Endodermal cell (in vitro differentiated cells): ENCODE data around the gene NTSR2. TPM values are rescaled to one million over a fixed set of nuclear protein-coding genes. Genes with fewer than 3 reads are reported as not detected.
A peak's percentile ranks its signal among the peaks of the same experiment; 100 is the strongest.

Source experiments
- DNase-seq: peaks from one replicate; pipeline ENCODE4 v3.0.0-alpha.2; 2017
- H3K27ac ChIP-seq: 2 replicates; pipeline ENCODE4 v1.5.1; 2013; ENCODE audit warnings: mild to moderate bottlenecking, low read depth, low read length, moderate library complexity
- H3K27me3 ChIP-seq: 2 replicates; pipeline ENCODE4 v1.6.1; 2013; ENCODE audit warnings: mild to moderate bottlenecking, low read length, moderate library complexity; ENCODE audit not compliant: insufficient read depth, control insufficient read depth, poor library complexity, severe bottlenecking
- H3K36me3 ChIP-seq: 2 replicates; pipeline ENCODE4 v1.7.0; 2013; ENCODE audit warnings: mild to moderate bottlenecking, low read length, moderate library complexity; ENCODE audit not compliant: control insufficient read depth, insufficient read depth
- H3K4me1 ChIP-seq: one replicate; pipeline ENCODE4 v1.7.0; 2013; ENCODE audit warnings: low read length; ENCODE audit not compliant: control insufficient read depth, insufficient read depth
- H3K4me3 ChIP-seq: 2 replicates; pipeline ENCODE4 v1.5.1; 2013; ENCODE audit warnings: mild to moderate bottlenecking, low read length, moderate library complexity
- H3K9ac ChIP-seq: 2 replicates; pipeline ENCODE4 v1.6.1; 2013; ENCODE audit warnings: mild to moderate bottlenecking, low read length, moderate library complexity; ENCODE audit not compliant: poor library complexity, severe bottlenecking; ENCODE audit errors: extremely low read depth
- H3K9me3 ChIP-seq: 2 replicates; pipeline ENCODE4 v1.6.1; 2013; ENCODE audit warnings: mild to moderate bottlenecking, low read length, moderate library complexity; ENCODE audit not compliant: control insufficient read depth
- H3K27ac Mint-ChIP-seq: 2 replicates; pipeline ENCODE4 v1.8.0; 2020; ENCODE audit warnings: mixed read lengths
- H3K27me3 Mint-ChIP-seq: 2 replicates; pipeline ENCODE4 v1.8.0; 2021; ENCODE audit warnings: mild to moderate bottlenecking, mixed read lengths; ENCODE audit not compliant: insufficient read depth
- H3K36me3 Mint-ChIP-seq: 2 replicates; pipeline ENCODE4 v1.8.0; 2020; ENCODE audit warnings: low read depth, mixed read lengths
- H3K4me1 Mint-ChIP-seq: 2 replicates; pipeline ENCODE4 v1.8.0; 2020; ENCODE audit warnings: mixed read lengths
- H3K4me3 Mint-ChIP-seq: 2 replicates; pipeline ENCODE4 v1.8.0; 2020; ENCODE audit warnings: mild to moderate bottlenecking, moderate library complexity, mixed read lengths
- H3K9me3 Mint-ChIP-seq: 2 replicates; pipeline ENCODE4 v1.8.0; 2020; ENCODE audit warnings: mild to moderate bottlenecking, mixed read lengths
- CTCF ChIP-seq: fragments of 200-600 bp; sonication (generic); conservative IDR thresholded peaks from 2 replicates; pipeline ENCODE4 v1.5.0; 2021; ENCODE audit warnings: antibody characterized with exemption, mild to moderate bottlenecking
- WGBS, 2 experiments: methylation state at CpG; one replicate each; pipeline versions ENCODE4 v1.1.5 to v1.1.7; 2013; ENCODE audit warnings: missing lambda C conversion rate in 2 of 2, mixed read lengths in 1 of 2; ENCODE audit not compliant: insufficient coverage in 1 of 2, insufficient read length in 1 of 2; 5-methylcytosine and 5-hydroxymethylcytosine counted together
- total RNA-seq, 2 donors: library from RNA; stranded (reverse); fragmentation: NEBNext Ultra II Directional in 1 of 2; extraction: Animal tissue kit (Norgen Biotek cat#: 25700) in 1 of 2; gene quantifications; 2 replicates in 1 of 2; 3 replicates in 1 of 2; pipeline ENCODE4 v1.2.1, GENCODE V29; 2021

NTSR2 gene
- total RNA-seq, 2 donors from 2014 or later: not detected

GRCh38 chr2:11695576-11695975, 25.6 kb upstream of the NTSR2 start:
- Mint-ChIP-seq H3K4me1 (peaks cover 1% of the 10 kb centered on the region), H3K4me3 (no peak overlapping the region), H3K36me3 (no peaks in the 10 kb centered on the region), H3K9me3 (no peaks in the 10 kb centered on the region), H3K27me3 (no peaks in the 10 kb centered on the region), H3K27ac (no peak overlapping the region)
- TF ChIP-seq CTCF: no peak
- H3K9ac ChIP-seq: no peak overlapping the region
- no peaks in the 10 kb centered on the region for H3K4me1 ChIP-seq
- no peaks in the 10 kb centered on the region for H3K9me3 ChIP-seq
- H3K27me3 ChIP-seq: no peaks in the 10 kb centered on the region
- H3K36me3 ChIP-seq: no peaks in the 10 kb centered on the region
- 95% methylated on average over 2 of the region's 2 CpGs; no CpG with 5 or more reads in 1 of the 2 experiments for WGBS, 2 experiments
- DNase-seq: no peak
- no peak overlapping the region for H3K4me3 ChIP-seq
- no peak overlapping the region for H3K27ac ChIP-seq

GRCh38 chr2:11692966-11693521, 23.0 kb upstream of the NTSR2 start:
- Histone ChIP-seq H3K36me3 (no peaks in the 10 kb centered on the region), H3K27me3 (no peaks in the 10 kb centered on the region), H3K4me3 (no peak overlapping the region), H3K4me1 (no peaks in the 10 kb centered on the region), H3K27ac (no peak overlapping the region), H3K9me3 (no peaks in the 10 kb centered on the region), H3K9ac (no peak overlapping the region)
- no peaks in the 10 kb centered on the region for H3K36me3 Mint-ChIP-seq
- H3K4me3 Mint-ChIP-seq: no peak overlapping the region
- WGBS, 2 experiments: 41 to 80% methylated on average over 4 to 9 of the region's 9 CpGs
- TF ChIP-seq CTCF: peak; percentile 86
- H3K9me3 Mint-ChIP-seq: no peaks in the 10 kb centered on the region
- DNase-seq: peak; percentile 89
- peaks cover 7% of the 10 kb centered on the region for H3K4me1 Mint-ChIP-seq
- H3K27me3 Mint-ChIP-seq: peaks cover 1% of the 10 kb centered on the region
- no peak overlapping the region for H3K27ac Mint-ChIP-seq

GRCh38 chr2:11691076-11691660, 21.2 kb upstream of the NTSR2 start:
- Histone ChIP-seq H3K4me3 (no peak overlapping the region), H3K9me3 (no peaks in the 10 kb centered on the region), H3K27ac (no peak overlapping the region), H3K27me3 (peaks cover 7% of the 10 kb centered on the region), H3K36me3 (no peaks in the 10 kb centered on the region), H3K9ac (no peak overlapping the region), H3K4me1 (no peaks in the 10 kb centered on the region)
- DNase-seq: peak; percentile 35
- Mint-ChIP-seq H3K4me1 (peaks cover 10% of the 10 kb centered on the region), H3K27ac (no peak overlapping the region), H3K27me3 (peaks cover 10% of the 10 kb centered on the region), H3K36me3 (no peaks in the 10 kb centered on the region), H3K9me3 (no peaks in the 10 kb centered on the region), H3K4me3 (no peak overlapping the region)
- WGBS, 2 experiments: 93 to 100% methylated on average over 2 to 5 of the region's 5 CpGs
- TF ChIP-seq CTCF: no peak
